Activated CD4-positive, alpha-beta T cell treated with anti-CD3 and anti-CD28 coated beads, Interleukin-2, amount 50 U/mL, for 4 hours (primary cell): Measurements from ENCODE around the gene MYOZ2.

Source experiments
- DNase-seq, 2 experiments: peaks; one replicate each; pipeline ENCODE4 v3.0.0-alpha.2; 2020

The MYOZ2 gene

DNA sequence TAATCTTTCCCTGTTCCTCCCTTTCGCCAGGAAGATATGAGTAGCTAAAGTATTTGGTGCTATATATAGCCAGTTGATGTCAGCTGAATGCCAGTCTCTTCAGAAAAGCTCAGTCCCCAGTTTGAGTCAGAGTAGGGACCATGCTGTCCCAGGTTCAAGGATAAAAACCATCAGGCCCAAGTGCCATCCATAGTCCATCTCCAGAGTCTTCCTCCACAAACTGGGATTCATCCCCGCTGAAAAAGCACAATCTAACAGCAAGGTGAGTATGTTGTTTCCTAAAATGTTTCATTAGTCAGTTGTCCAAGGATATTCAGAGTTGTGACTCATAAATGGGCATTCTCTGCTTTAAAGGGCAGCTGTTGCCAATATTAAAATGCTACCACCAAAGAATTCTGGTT, at the start of gene MYOZ2:
Gene MYOZ2 (plus strand): TSS at position 112 of the 401 bp plus-strand sequence. CDS start 694 bp downstream, outside the sequence.
- no peak for DNase-seq

DNA sequence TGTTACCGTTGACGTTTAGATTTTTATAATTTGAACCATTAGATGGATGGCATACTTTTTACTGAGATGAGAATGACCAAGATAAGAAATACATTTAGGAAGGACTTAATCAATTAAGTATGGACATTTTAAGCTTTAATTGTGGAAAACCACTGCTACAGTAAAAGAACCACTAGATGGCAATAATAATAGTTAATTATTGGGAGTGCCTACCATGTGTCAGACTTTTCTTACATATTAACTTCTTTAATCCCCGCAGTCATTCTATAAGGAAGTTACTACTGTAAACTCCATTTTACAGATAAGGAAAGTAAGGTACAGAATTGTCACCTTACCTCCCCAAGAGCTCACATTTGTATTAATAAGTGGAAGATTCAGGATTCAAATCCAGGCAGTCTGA, 48.5 kb upstream of the MYOZ2 start:
- DNase-seq: no peak

DNA sequence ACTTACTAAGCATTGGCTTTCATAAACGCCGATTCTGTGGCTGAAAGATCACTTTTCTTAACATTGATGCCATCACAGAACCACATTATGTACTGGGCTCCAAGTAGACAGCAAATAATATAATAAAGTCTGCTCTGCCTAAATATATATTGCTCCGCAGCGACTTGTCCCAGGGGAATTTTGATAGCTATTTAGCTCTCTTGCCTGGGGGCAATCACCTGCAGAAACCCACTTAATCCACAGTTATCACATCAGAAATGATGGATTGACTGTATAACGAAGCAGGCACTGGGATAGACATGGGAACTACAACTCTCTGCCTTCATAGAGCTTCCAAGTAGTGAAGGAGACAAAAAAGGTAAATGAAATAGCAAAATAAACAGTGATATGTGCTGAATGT, 48.0 kb upstream of the MYOZ2 start:
- no peak for DNase-seq

DNA sequence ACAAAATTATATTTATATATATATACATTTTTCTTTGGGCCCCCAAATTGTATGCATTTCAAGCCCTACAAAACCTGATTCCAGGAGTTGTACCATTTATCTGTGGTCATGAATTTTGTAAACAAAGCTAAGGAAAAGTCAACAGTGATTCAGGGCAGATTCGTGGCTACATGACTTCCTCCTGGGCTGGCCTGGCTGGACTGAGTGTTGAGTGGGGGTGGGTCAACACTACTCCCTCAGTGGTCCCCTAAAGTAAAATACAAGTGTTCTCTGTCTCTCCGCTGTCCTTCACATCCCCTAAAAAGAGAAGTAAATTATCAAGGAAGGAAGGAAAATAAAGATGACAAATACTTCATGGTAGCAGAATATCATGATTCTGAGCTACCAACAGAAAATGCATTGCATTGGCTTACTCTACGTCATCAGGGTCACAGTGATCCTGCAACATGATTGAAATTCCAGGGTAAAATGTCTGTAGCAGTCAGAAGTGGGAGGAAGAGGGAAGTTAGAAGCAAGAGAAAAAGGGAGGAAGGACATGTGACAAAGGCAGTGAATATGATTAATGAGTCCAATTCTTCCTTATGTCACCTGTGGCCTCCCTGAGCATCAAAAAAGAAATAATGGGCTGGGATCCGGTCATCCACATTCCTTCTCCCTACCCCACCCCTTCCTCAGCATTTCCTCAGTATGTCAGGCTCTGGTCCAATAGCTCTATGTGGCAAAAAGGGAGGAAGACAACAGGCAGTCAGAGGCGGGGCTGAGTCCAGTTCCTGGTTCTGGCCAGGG, 42.4 kb upstream of the MYOZ2 start:
- DNase-seq: no peak

DNA sequence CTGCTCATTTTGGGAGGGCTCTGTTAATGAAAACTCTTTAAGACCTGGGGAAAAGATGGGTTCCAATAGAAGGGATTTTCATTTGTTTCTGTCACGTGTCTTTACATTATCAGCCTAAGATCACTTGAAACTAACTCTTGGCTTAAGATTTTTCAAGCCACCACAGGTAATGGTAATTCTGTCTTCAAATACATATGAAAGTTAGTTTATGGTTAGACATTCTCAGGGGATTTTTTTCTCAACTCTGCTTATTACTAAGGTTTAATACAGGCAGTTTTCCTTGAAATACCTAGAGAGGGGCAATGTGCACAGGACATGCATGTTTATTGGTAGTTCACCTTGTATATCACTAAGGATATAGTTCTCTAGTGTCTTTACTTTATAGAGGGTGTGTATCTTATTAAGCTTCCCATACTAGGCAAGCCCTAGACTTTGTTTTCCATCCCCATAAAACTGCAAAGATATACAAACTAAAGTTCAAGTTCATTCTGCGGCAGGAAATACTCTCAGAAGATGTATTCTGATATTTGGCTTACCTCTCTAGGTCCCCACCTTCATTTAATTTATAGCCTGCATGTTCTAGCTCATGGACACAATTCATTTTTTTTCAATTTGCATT, 38.2 kb upstream of the MYOZ2 start:
- DNase-seq: no peak

- no peak for DNase-seq
Observed at GRCh38 chr4:119098306-119098705, 37.3 kb upstream of the MYOZ2 start.

GRCh38 chr4:119099227-119099810, 36.3 kb upstream of the MYOZ2 start:
- no peak for DNase-seq

DNA sequence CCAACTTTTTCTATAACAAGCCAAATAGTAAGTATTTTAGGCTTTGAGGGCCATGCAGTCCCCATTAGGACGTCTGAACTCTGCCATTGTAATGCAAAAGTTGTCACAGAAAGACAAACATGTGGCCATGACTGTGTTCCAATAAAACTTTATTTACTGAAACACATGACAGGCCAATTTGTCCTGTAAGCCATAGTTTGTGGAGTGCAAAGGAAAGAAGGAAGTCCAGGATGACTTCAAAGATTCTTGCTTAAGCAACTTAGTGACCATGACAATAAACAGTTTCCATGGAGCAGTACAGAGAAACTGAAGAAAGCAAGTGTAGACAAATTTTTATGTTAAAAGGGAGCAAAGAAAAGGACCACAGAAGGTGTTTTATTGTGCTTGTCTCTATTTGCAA, 35.0 kb upstream of the MYOZ2 start:
- no peak for DNase-seq

DNA sequence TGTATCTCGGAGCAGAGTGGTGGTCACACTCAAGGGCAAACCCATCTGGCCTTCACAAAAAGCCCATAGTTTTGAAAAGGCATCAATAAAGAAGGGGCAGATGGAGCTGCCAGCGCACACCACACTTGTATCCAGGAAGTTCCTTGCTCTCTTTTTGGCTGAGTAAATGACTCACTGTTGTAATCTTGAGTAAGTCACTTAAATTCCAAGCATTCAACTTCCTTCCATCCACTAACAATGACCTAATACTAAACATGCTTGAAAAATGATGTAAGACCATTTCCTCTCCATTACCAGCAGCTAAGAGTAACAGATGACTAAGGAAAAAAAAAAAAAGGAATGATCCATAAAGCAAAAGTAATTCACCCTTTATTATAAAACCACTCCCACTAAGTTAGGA, 32.4 kb upstream of the MYOZ2 start:
- DNase-seq: no peak

- DNase-seq: no peak
Observed at GRCh38 chr4:119104644-119105273, 30.9 kb upstream of the MYOZ2 start.

DNA sequence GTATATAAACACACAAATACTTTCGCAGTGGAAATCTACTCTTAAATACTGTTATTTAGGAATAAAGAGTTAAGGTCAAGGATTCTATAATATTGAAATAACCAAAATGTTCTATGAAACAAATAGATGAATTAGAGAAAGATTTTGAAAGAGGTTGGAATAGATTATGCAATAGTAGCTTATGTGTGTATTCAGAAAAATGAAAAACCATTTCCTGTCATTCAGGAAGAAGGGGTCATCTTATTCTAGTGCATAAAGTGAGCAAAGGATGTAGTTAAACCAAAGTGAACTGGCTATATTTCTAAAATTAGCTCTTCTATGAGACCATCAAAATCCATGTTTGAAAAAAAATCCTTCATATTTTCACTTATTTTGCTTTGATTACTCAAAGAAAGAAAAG, 30.0 kb upstream of the MYOZ2 start:
- no peak for DNase-seq

DNA sequence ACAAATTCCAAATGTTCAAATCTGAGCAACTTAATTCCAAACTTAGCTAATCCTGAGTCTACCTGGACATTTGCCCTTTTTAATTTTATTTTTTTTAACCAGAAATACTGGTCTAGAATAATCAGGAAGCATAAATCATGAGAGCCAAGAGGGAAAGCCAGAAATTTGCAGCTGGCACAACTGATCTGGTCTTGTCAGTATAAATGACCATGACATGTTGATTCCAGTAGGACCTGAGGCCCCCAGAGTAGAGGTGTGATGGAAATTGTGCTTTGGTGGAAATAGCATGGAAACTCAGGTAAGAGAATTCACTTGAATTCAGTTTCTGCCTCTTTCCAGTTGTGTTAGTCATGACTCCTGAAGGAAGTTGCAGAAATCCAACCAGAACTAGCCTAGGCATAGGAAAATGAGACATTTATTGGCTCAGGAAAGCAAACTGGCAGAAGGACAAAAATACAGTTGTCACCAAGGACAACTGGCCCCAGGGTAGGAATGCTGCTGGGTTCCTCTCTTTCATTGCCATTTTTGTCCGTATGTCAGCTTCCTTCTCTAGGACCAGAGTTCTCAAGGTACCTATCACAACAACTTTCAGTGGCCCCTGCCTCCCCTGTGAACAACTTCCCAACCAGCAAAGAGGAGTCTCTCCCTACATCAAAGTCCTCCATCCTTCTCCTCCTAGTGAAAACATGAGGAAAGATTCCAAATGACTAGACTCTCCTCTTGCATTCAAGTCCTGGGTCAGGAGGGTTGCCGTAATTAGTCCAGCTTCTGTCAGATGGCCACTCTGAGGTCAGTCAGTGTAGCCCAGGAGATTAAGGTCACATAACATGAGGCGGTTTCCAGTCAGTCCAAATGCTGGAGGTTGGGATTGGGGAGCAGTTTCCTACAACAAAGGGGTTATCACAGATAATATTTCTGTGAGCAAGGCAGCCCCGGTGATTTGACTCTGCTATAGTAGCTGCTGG, 29.3 kb upstream of the MYOZ2 start:
- no peak for DNase-seq

DNA sequence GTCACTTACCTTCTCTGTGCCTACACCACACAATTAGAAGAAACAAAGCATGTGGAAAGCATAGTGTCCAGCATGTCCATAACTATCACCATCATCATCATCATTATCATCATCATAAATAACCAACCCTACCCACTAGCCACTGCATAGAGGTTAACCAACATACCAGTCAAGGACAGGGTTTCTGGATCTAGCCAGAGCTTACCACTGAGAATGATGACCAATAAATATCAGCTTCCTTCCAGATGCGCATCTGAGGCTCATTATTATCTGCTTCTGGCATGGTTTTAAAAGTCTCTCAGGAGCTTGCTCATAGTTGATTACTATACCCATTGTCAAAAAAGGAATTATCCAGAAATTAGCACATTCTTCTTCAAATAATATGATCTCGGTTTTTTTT, 25.5 kb upstream of the MYOZ2 start:
- DNase-seq: no peak

- no peak for DNase-seq
Observed at GRCh38 chr4:119111296-119111695, 24.3 kb upstream of the MYOZ2 start.

DNA sequence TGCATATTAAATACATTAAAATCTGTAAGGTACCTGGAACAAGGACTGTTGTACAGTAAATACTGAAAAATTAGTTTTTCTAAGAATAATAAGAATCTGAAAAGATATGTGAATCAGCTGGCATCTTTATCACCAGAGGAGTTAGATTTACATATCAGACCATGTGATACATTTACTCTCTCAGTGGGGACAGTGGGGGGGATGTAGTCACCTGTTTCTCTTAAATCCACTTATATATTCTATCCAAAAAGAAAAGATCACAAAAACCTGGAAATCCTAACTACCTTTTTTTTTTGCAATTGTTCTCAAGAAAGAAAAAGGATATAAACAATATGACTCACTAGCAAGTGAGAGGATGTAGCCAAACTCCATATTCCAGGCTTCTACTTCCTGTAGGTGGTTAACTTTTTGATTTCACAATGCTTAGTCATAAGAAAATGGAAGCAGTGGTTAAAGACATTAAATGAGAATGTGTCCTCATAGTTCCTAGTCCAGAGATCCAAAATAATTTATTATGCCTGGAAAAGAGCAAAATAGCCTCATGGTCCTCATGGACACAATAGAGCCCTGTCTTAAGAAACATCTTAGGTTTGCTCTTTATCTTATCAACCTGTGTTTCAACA, 22.5 kb upstream of the MYOZ2 start:
- no peak for DNase-seq

GRCh38 chr4:119116021-119116420, 19.6 kb upstream of the MYOZ2 start:
- no peak for DNase-seq

GRCh38 chr4:119116925-119117900, 18.4 kb upstream of the MYOZ2 start:
- DNase-seq: no peak

GRCh38 chr4:119118397-119118796, 17.2 kb upstream of the MYOZ2 start:
- no peak for DNase-seq

DNA sequence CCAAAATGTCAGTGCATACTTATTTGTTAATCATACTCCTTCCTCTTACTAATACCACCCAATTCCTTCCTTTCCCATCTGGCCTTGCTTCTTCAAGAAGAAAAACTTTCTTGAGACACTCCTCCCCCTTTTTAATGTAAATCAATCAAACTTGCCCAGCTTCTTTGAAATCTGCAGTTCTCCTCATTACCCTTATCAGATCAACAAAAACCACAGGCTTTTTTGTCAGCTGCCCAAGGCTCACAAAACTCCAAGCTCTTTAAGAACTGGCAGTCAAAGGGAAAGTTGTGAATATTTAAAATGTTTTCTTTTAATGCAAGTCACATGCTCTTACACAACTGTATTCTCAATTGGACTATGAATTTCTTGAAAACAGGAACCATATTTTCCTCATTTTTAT, 11.3 kb upstream of the MYOZ2 start:
- no peak for DNase-seq

DNA sequence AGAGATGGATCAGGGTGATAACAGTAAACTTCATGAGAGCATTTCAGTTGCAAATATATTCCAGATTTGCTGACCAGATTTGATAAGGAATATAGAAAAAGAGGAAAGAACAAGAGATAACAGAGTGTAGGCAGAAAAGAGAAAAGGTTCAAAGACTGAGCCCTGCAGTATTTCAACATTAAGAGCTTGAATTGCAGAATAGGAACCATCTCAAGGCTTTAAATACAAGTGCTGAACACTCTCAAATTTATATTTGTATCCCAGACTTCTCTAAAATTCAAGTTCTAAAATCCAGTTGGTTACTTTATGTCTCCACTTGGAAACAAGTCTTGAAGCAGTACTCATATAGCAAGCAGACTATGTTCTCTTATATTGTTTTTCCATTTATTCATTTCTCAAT, 9.7 kb upstream of the MYOZ2 start:
- no peak for DNase-seq

GRCh38 chr4:119128148-119128547, 7.5 kb upstream of the MYOZ2 start:
- DNase-seq: no peak
